ENCODE results near the gene HAUS3.

GRCh38 chr4:2285613-2286381 lies 43.9 kb upstream of the HAUS3 start:
- no peak for TF ChIP-seq CTCF (IDR thresholded peaks at IDR 0.05)
- TF ChIP-seq POLR2A (IDR thresholded peaks at IDR 0.05; ENCODE audit: low read depth), result no peak
- TF ChIP-seq POLR2AphosphoS5 (IDR thresholded peaks at IDR 0.05), result no peak
